Neuronal stem cell (in vitro differentiated cells): ENCODE data around the gene CHRNG.
A peak's percentile ranks its signal among the peaks of the same experiment; 100 is the strongest.
"Not testable (repeated sequence)": the region's sequence is repeated elsewhere in the genome, so short reads cannot be mapped to it uniquely, and the experiment has no call there.

Experiments
- DNase-seq: peaks from one replicate; pipeline ENCODE4 v3.0.0-alpha.2; 2013; ENCODE audit warnings: low spot score
- H2AFZ ChIP-seq: one replicate; pipeline ENCODE4 v1.6.1; 2013; ENCODE audit warnings: mild to moderate bottlenecking, low read length, inconsistent platforms
- H2AK5ac ChIP-seq: 2 replicates; pipeline ENCODE4 v1.6.1; 2013; ENCODE audit warnings: low read depth, mild to moderate bottlenecking, inconsistent platforms, low read length, moderate library complexity, mixed read lengths
- H2BK120ac ChIP-seq: 2 replicates; pipeline ENCODE4 v1.6.1; 2013; ENCODE audit warnings: low read depth, mild to moderate bottlenecking, inconsistent platforms, low read length, moderate library complexity, mixed read lengths
- H2BK12ac ChIP-seq: one replicate; pipeline ENCODE4 v1.6.1; 2013; ENCODE audit warnings: low read length, inconsistent platforms
- H2BK15ac ChIP-seq: 2 replicates; pipeline ENCODE4 v1.6.1; 2013; ENCODE audit warnings: mild to moderate bottlenecking, low read length, inconsistent platforms, mixed read lengths
- H2BK5ac ChIP-seq: one replicate; pipeline ENCODE4 v1.6.1; 2013; ENCODE audit warnings: inconsistent platforms, mild to moderate bottlenecking, low read length, moderate library complexity
- H3K14ac ChIP-seq: one replicate; pipeline ENCODE4 v1.6.1; 2013; ENCODE audit warnings: low read length, inconsistent platforms
- H3K18ac ChIP-seq: 2 replicates; pipeline ENCODE4 v1.6.1; 2013; ENCODE audit warnings: low read length, inconsistent platforms
- H3K23ac ChIP-seq: 2 replicates; pipeline ENCODE4 v1.6.1; 2013; ENCODE audit warnings: low read depth, mild to moderate bottlenecking, mixed read lengths, low read length, inconsistent platforms; ENCODE audit not compliant: poor library complexity
- H3K27ac ChIP-seq: replicated peaks from 3 replicates; pipeline ENCODE4 v1.5.1; 2013; ENCODE audit warnings: low read length, inconsistent platforms
- H3K27me3 ChIP-seq, 3 experiments: 2 replicates each; pipeline ENCODE4 v1.6.1; 2013; ENCODE audit warnings: low read length in 3 of 3, mild to moderate bottlenecking in 2 of 3, inconsistent platforms in 1 of 3, low read depth in 1 of 3, mixed read lengths in 1 of 3, moderate library complexity in 1 of 3; ENCODE audit not compliant: control insufficient read depth in 3 of 3, insufficient read depth in 3 of 3
- H3K36me3 ChIP-seq, 2 donors: replicated peaks in 1 of 2; 2 replicates each; pipeline ENCODE4 v1.6.1; 2013; ENCODE audit warnings: low read length in 2 of 2; ENCODE audit not compliant: control insufficient read depth in 2 of 2, insufficient read depth in 2 of 2
- H3K4ac ChIP-seq: 2 replicates; pipeline ENCODE4 v1.6.1; 2013; ENCODE audit warnings: inconsistent platforms, mild to moderate bottlenecking, low read length, moderate library complexity
- H3K4me1 ChIP-seq, 2 donors: 1 replicate in 1 of 2; 2 replicates in 1 of 2; pipeline ENCODE4 v1.6.1; 2013; ENCODE audit warnings: low read length in 2 of 2, low read depth in 1 of 2; ENCODE audit not compliant: control insufficient read depth in 2 of 2, insufficient read depth in 1 of 2
- H3K4me2 ChIP-seq: one replicate; pipeline ENCODE4 v1.6.1; 2013; ENCODE audit warnings: mild to moderate bottlenecking, low read length, inconsistent platforms; ENCODE audit not compliant: insufficient read depth, poor library complexity, severe bottlenecking
- H3K4me3 ChIP-seq, 2 donors: 2 replicates each; pipeline ENCODE4 v1.5.1; 2013; ENCODE audit warnings: low read length in 2 of 2, mild to moderate bottlenecking in 2 of 2, inconsistent platforms in 1 of 2, moderate library complexity in 1 of 2
- H3K79me1 ChIP-seq: one replicate; pipeline ENCODE4 v1.6.1; 2013; ENCODE audit warnings: low read depth, mild to moderate bottlenecking, inconsistent platforms, low read length, moderate library complexity
- H3K9ac ChIP-seq: one replicate; pipeline ENCODE4 v1.6.1; 2013; ENCODE audit warnings: mild to moderate bottlenecking, low read depth, low read length, inconsistent platforms; ENCODE audit not compliant: poor library complexity
- H3K9me3 ChIP-seq, 2 donors: replicated peaks in 1 of 2; 2 replicates each; pipeline versions ENCODE3 to v1.6.1; 2013; ENCODE audit warnings: low read length in 2 of 2, mild to moderate bottlenecking in 2 of 2, inconsistent platforms in 1 of 2, low read depth in 1 of 2, mixed read lengths in 1 of 2, moderate library complexity in 1 of 2; ENCODE audit not compliant: control insufficient read depth in 2 of 2, insufficient read depth in 1 of 2
- H4K8ac ChIP-seq: one replicate; pipeline ENCODE4 v1.6.1; 2013; ENCODE audit warnings: low read depth, mild to moderate bottlenecking, inconsistent platforms, low read length, moderate library complexity
- H4K91ac ChIP-seq: one replicate; pipeline ENCODE4 v1.6.1; 2013; ENCODE audit warnings: low read length, low read depth, mild to moderate bottlenecking, inconsistent platforms; ENCODE audit not compliant: poor library complexity
- WGBS, 2 donors: extraction: QIAGEN DNeasy Blood & Tissue Kit; methylation state at CpG; one replicate each; pipeline ENCODE4 v1.1.7; 2013; ENCODE audit warnings: missing lambda C conversion rate in 2 of 2, mixed read lengths in 1 of 2; ENCODE audit not compliant: insufficient read length in 2 of 2, insufficient replicate concordance in 1 of 2; ENCODE audit errors: extremely low coverage in 2 of 2; 5-methylcytosine and 5-hydroxymethylcytosine counted together

Gene CHRNG

GRCh38 chr2:232532821-232533220 is 6.7 kb upstream of the CHRNG start:
- not testable (repeated sequence) for H4K8ac ChIP-seq, H3K4ac ChIP-seq, H3K14ac ChIP-seq, H3K9me3 ChIP-seq, H3K4me2 ChIP-seq, H2BK5ac ChIP-seq, H2BK12ac ChIP-seq, H3K4me3 ChIP-seq, H3K36me3 ChIP-seq, H4K91ac ChIP-seq, H2AFZ ChIP-seq, DNase-seq, H2BK15ac ChIP-seq, H3K79me1 ChIP-seq, H3K4me1 ChIP-seq, H2AK5ac ChIP-seq, H3K9ac ChIP-seq, H3K18ac ChIP-seq, H3K23ac ChIP-seq, H2BK120ac ChIP-seq, H3K27ac ChIP-seq
- peaks cover 0 to 14% (median 0%) of the 10 kb centered on the region in 3 experiments for H3K27me3 ChIP-seq
- WGBS, 2 donors: no CpG with 5 or more reads among the region's 7 CpGs

- peaks cover 2% of the 10 kb centered on the region for H3K79me1 ChIP-seq
- no peak overlapping the region for H3K4ac ChIP-seq
- peak overlapping the region; percentile 72 for H2AFZ ChIP-seq
- peak overlapping the region; percentile 76 for H2AK5ac ChIP-seq
- no peak overlapping the region for H2BK5ac ChIP-seq
- peak overlapping the region; percentile 61 for H3K18ac ChIP-seq
- peaks cover 0 to 6% (median 0%) of the 10 kb centered on the region in 3 experiments for H3K27me3 ChIP-seq
- no CpG with 5 or more reads among the region's 13 CpGs for WGBS, 2 donors
- H3K23ac ChIP-seq: no peak overlapping the region
- H3K4me1 ChIP-seq: peaks cover 1 to 9% of the 10 kb centered on the region in 2 donors
- H2BK15ac ChIP-seq: no peak overlapping the region
- no peak overlapping the region for H3K14ac ChIP-seq
- no peaks in the 10 kb centered on the region for H3K36me3 ChIP-seq
- DNase-seq: no peak
- H3K4me3 ChIP-seq: no peak overlapping the region
- no peak overlapping the region for H3K27ac ChIP-seq
- H4K8ac ChIP-seq: no peak overlapping the region
- H3K9ac ChIP-seq: no peak overlapping the region
- no peak overlapping the region for H4K91ac ChIP-seq
- peaks cover 0 to 2% of the 10 kb centered on the region in 2 donors for H3K9me3 ChIP-seq
- no peak overlapping the region for H2BK120ac ChIP-seq
- H2BK12ac ChIP-seq: no peak overlapping the region
- no peak overlapping the region for H3K4me2 ChIP-seq
These were observed 5.4 kb upstream of the CHRNG start for GRCh38 chr2:232533944-232534710.

- H3K4me1 ChIP-seq: peaks cover 6 to 17% of the 10 kb centered on the region in 2 donors
- H3K9ac ChIP-seq: no peak overlapping the region
- H3K14ac ChIP-seq: peak overlapping the region; percentile 86
- H3K36me3 ChIP-seq: no peaks in the 10 kb centered on the region
- WGBS, 2 donors: no CpG with 5 or more reads among the region's 14 CpGs
- H3K4ac ChIP-seq: no peak overlapping the region
- DNase-seq: no peak
- H3K4me2 ChIP-seq: no peak overlapping the region
- no peaks in the 10 kb centered on the region for H3K27me3 ChIP-seq
- peaks cover 2% of the 10 kb centered on the region for H3K79me1 ChIP-seq
- H2AK5ac ChIP-seq: peak overlapping the region; percentile 92
- H3K18ac ChIP-seq: peak overlapping the region; percentile 24
- no peak overlapping the region for H2BK15ac ChIP-seq
- no peak overlapping the region for H4K8ac ChIP-seq
- peaks cover 0 to 2% of the 10 kb centered on the region in 2 donors for H3K9me3 ChIP-seq
- peak overlapping the region; percentile 29 for H2BK5ac ChIP-seq
- peak overlapping the region; percentile 72 for H2AFZ ChIP-seq
- H3K4me3 ChIP-seq: no peak overlapping the region
- peak overlapping the region; percentile 16 for H2BK12ac ChIP-seq
- H2BK120ac ChIP-seq: peak overlapping the region; percentile 21
- H3K27ac ChIP-seq: no peak overlapping the region
- H4K91ac ChIP-seq: no peak overlapping the region
- no peak overlapping the region for H3K23ac ChIP-seq
These were observed 4.4 kb upstream of the CHRNG start for GRCh38 chr2:232534940-232535651.
